GM18519 (cell line): ENCODE results near the gene NBEAL1.
"Not testable (repeated sequence)": the region's sequence is repeated elsewhere in the genome, so short reads cannot be mapped to it uniquely, and the experiment has no call there.

Experiments used
- ATAC-seq: cut with Tn5 transposase; IDR thresholded peaks from one replicate; pipeline ENCODE4 v1.9.1; 2021; ENCODE audit warnings: mild to moderate bottlenecking, moderate library complexity; ENCODE audit not compliant: unreplicated experiment, low FRiP score

NBEAL1 gene

DNA sequence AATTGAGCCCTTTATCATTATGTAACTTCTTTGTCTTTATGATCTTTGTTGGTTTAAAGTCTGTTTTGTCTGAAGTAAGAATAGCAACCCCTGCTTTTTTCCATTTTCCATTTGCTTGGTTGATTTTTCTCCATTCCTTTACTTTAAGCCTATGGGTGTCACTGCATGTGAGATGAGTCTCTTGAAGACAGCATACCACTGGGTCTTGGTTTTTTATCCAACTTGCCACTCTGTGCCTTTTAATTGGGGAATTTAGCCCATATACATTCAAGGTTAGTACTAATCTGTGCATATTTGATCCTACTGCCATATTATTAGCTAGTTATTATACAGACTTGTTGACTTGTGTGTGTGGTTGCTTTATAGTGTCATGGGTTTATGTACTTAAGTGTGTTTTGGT, 89.6 kb downstream of the NBEAL1 start:
- no peak for ATAC-seq

DNA sequence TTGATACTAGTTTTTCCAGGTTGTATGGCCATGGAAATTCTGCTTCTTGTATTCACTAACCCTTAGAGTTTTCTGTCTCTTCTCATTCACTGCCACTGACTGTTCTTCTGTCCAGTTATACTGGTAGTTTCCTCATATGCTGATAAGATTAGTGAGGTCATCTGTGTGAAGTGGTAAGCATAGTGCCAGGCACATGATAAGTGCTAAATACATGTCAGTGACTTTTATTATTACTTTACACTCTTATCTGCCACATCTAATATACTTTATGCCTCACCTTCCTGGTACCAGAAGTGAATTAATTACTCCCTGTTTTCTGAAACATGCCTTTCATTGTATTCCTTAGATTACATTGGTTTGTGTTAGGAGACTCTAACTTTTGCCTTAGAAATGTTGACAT, 91.3 kb downstream of the NBEAL1 start:
- ATAC-seq = no peak

DNA sequence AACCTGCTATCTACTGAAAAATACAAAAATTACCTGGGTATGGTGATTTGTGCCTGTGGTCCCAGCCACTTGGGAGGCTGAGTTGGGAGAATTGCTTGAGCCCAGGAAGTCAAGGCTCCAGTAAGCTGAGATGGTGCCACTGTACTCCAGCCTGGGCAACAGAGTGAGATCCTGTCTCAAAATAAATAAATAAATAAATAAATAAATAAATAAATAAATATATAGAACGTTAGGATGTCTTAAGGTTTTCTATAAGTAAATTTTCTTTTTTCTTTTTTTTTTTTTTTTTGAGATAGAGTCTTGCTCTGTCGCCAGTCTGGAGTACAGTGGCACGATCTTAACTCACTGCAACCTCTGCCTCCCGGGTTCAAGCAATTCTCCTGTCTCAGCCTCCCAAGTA, 95.8 kb downstream of the NBEAL1 start:
- ATAC-seq = not testable (repeated sequence)

DNA sequence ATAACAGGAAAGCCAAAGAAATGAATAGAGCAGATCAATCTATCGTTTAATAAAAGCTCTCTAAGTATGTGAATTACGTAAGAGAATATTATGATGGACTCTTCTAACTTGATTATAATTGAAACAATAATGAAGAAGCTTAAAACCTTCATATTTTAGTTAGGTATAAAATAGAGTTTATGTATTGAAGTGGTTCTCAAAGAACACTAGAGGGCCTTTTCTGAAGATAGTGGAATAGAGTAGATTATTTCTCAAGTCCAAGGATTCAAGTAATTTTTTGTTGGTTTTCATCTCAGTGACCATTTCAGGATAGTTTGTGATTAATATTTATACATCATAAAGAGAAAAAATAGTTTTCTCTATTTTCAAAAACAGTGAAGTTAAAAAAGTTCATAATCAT, 97.7 kb downstream of the NBEAL1 start:
- no peak for ATAC-seq

GRCh38 chr2:203115201-203115700, 100.6 kb downstream of the NBEAL1 start:
- ATAC-seq = not testable (repeated sequence)

GRCh38 chr2:203122317-203122986, 107.8 kb downstream of the NBEAL1 start:
- no peak for ATAC-seq

GRCh38 chr2:203126996-203127395, 112.3 kb downstream of the NBEAL1 start:
- ATAC-seq = no peak

GRCh38 chr2:203135105-203135504, 120.4 kb downstream of the NBEAL1 start:
- ATAC-seq = no peak

GRCh38 chr2:203143391-203143790, 128.7 kb downstream of the NBEAL1 start:
- no peak for ATAC-seq

- no peak for ATAC-seq
Observed at GRCh38 chr2:203149194-203149593, 134.5 kb downstream of the NBEAL1 start.

GRCh38 chr2:203155406-203155805, 140.7 kb downstream of the NBEAL1 start:
- no peak for ATAC-seq

GRCh38 chr2:203162722-203163121, 148.0 kb downstream of the NBEAL1 start:
- ATAC-seq = not testable (repeated sequence)

GRCh38 chr2:203164311-203164935, 149.7 kb downstream of the NBEAL1 start:
- ATAC-seq = no peak

DNA sequence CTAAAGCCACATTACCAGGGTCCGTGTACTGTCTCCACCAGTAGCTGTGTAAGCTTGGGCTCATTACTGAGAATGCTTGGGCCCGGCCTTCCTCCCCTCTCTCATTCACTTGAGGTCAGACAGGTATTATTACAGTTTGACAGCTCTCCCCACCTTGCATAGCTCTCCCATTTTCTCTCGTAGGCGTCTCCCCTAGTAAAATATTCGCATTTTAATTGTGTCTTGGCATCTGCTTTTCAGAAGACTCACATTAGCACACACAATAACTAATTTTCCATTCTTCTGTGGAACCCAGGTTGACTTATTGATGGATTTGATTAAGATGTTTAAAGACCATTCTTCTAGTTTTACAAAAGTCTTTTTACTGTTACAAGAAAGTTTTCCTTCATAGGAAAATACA, 153.1 kb downstream of the NBEAL1 start:
- no peak for ATAC-seq

- no peak for ATAC-seq
Observed at GRCh38 chr2:203170502-203170901, 155.8 kb downstream of the NBEAL1 start.

DNA sequence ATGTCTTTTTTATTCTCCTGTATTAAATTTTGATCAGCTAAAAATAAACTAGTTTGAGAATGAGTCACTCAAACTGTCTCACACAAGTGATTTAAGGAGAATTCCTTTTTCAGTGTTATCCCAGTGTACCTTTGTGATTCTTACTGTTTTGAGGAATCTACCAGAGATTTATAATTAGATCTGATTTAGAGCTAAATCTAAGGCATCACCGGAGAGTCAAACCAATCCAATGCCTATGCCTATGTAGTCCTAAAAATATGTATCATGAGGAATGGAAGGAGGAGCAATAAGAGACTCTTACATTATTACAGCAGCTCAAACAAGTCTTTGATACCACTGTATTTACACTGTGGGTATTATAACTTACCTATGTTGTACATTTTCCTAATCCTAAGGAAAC, 160.7 kb downstream of the NBEAL1 start:
- ATAC-seq = no peak

GRCh38 chr2:203177361-203177760, 162.7 kb downstream of the NBEAL1 start:
- ATAC-seq = no peak

GRCh38 chr2:203185864-203186263, 171.2 kb downstream of the NBEAL1 start:
- ATAC-seq = no peak

- ATAC-seq = not testable (repeated sequence)
Observed at GRCh38 chr2:203190547-203190946, 175.9 kb downstream of the NBEAL1 start.

DNA sequence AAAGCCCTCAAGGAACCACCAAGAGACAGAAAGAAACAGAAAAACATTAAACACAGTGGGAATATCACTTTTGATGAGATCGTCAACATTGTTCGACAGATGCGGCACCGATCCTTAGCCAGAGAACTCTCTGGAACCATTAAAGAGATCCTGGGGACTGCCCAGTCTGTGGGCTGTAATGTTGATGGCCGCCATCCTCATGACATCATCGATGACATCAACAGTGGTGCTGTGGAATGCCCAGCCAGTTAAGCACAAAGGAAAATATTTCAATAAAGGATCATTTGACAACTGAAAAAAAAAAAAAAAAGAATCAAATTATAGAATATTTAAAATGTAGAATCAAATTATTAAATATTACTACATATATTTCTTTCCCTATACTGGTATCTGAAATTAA, 176.4 kb downstream of the NBEAL1 start:
- not testable (repeated sequence) for ATAC-seq

DNA sequence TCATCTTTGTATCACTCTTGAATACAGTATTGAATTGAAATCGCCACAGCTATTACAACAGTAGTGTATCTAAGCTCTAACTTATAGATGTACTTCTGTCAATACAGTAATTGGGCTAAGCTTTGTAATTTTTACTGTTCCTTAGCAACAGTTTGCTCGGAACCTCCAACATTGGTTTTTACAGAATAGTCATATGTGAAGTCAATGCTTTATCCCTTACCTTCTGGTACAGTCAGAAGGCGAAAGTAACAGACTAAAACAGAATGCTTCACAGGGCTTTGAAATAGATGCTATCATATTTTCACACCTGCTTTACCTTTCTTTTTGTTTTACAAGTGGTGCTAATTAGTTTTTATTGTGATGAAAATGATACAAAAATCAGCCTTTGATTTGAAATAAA, 177.3 kb downstream of the NBEAL1 start:
- no peak for ATAC-seq
